Loucy (cell line): ENCODE data around the gene TAS1R1.
A peak's percentile ranks its signal among the peaks of the same experiment; 100 is the strongest.

Experiments used
- H2AFZ ChIP-seq: fragments of 200-600 bp; sonication (generic); 2 replicates; pipeline ENCODE4 v1.6.0; 2016; ENCODE audit warnings: antibody characterized with exemption, mild to moderate bottlenecking, low read length, moderate library complexity
- H3F3A ChIP-seq: fragments of 200-600 bp; 2 replicates; pipeline ENCODE4 v1.6.0; 2016; ENCODE audit warnings: antibody characterized with exemption, low read depth, mild to moderate bottlenecking
- H3K27me3 ChIP-seq: fragments of 200-600 bp; sonication (generic); 2 replicates; pipeline ENCODE4 v1.6.1; 2014; ENCODE audit warnings: low read length, mild to moderate bottlenecking; ENCODE audit not compliant: insufficient read depth, poor library complexity, severe bottlenecking
- H3K36me3 ChIP-seq: fragments of 200-600 bp; sonication (generic); 2 replicates; pipeline ENCODE4 v1.6.1; 2016; ENCODE audit warnings: low read length; ENCODE audit not compliant: insufficient read depth
- H3K4me1 ChIP-seq: fragments of 200-600 bp; sonication (generic); 2 replicates; pipeline ENCODE4 v1.5.1; 2014; ENCODE audit warnings: low read length, mild to moderate bottlenecking; ENCODE audit not compliant: insufficient read depth, poor library complexity, severe bottlenecking
- H3K4me2 ChIP-seq: fragments of 200-600 bp; sonication (generic); 2 replicates; pipeline ENCODE4 v1.6.0; 2014; ENCODE audit warnings: antibody characterized with exemption, low read length, low read depth, mild to moderate bottlenecking; ENCODE audit not compliant: poor library complexity, severe bottlenecking
- H3K4me3 ChIP-seq: fragments of 200-600 bp; sonication (generic); 2 replicates; pipeline ENCODE4 v1.5.1; 2014; ENCODE audit warnings: low read length, mild to moderate bottlenecking, mixed read lengths; ENCODE audit not compliant: poor library complexity, severe bottlenecking
- H3K79me2 ChIP-seq: fragments of 200-600 bp; sonication (generic); 2 replicates; pipeline ENCODE4 v1.6.1; 2014; ENCODE audit warnings: low read length; ENCODE audit not compliant: insufficient read depth
- H3K9ac ChIP-seq: fragments of 200-600 bp; sonication (generic); 2 replicates; pipeline ENCODE4 v1.6.0; 2014; ENCODE audit warnings: mild to moderate bottlenecking, low read depth, low read length, moderate library complexity; ENCODE audit not compliant: poor library complexity, severe bottlenecking
- H3K9me2 ChIP-seq: fragments of 200-600 bp; sonication (generic); replicated peaks from 2 replicates; pipeline ENCODE4 v1.6.1; 2016; ENCODE audit warnings: low read depth, low read length, mixed read lengths
- H3K9me3 ChIP-seq: fragments of 200-600 bp; sonication (generic); 2 replicates; pipeline ENCODE4 v1.6.1; 2014; ENCODE audit warnings: mild to moderate bottlenecking, antibody characterized with exemption, low read length, low read depth; ENCODE audit not compliant: insufficient read depth
- H4K20me1 ChIP-seq: fragments of 200-600 bp; sonication (generic); 2 replicates; pipeline ENCODE4 v1.6.0; 2014; ENCODE audit warnings: antibody characterized with exemption, low read length, mild to moderate bottlenecking; ENCODE audit not compliant: insufficient read depth, poor library complexity, severe bottlenecking
- EZH2phosphoT487 ChIP-seq: fragments of 200-600 bp; IDR thresholded peaks from 2 replicates; pipeline ENCODE4 v1.6.1; 2018; ENCODE audit warnings: antibody characterized with exemption, mild to moderate bottlenecking, moderate library complexity, borderline replicate concordance
- TF ChIP-seq, protein P1 (sequence below): fragments of 200-600 bp; sonication (generic); conservative IDR thresholded peaks from 2 replicates; pipeline ENCODE4 v1.5.1; 2014; ENCODE audit warnings: mild to moderate bottlenecking, antibody characterized with exemption, low read length

The TAS1R1 gene

DNA sequence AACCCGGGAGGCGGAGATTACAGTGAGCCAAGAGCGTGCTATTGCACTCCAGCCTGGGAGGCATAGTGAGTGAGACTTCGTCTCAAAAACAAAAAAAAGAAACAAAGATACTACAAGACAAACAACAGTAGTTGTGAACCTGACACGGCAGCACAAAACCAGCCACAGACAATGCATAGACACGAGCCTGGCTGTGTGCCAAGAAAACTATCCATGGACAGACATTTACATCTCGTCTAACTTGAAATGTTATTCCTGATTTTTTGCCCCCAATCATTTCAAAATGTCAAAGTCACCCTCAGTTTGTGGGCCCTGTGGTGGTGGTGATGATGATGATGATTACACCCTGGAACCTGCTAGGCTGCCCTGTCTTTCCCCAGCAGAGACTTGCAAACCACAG is 41.2 kb downstream of the TAS1R1 start:
- TF ChIP-seq, protein P1, sequence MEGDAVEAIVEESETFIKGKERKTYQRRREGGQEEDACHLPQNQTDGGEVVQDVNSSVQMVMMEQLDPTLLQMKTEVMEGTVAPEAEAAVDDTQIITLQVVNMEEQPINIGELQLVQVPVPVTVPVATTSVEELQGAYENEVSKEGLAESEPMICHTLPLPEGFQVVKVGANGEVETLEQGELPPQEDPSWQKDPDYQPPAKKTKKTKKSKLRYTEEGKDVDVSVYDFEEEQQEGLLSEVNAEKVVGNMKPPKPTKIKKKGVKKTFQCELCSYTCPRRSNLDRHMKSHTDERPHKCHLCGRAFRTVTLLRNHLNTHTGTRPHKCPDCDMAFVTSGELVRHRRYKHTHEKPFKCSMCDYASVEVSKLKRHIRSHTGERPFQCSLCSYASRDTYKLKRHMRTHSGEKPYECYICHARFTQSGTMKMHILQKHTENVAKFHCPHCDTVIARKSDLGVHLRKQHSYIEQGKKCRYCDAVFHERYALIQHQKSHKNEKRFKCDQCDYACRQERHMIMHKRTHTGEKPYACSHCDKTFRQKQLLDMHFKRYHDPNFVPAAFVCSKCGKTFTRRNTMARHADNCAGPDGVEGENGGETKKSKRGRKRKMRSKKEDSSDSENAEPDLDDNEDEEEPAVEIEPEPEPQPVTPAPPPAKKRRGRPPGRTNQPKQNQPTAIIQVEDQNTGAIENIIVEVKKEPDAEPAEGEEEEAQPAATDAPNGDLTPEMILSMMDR = no peak
- no peak for TF ChIP-seq EZH2phosphoT487
- H3K4me2 ChIP-seq = peak overlapping the region; percentile 41
- no peaks in the 10 kb centered on the region for H3K9me3 ChIP-seq
- H3K4me3 ChIP-seq = no peak overlapping the region
- peaks cover 57% of the 10 kb centered on the region for H3K79me2 ChIP-seq
- peaks cover 57% of the 10 kb centered on the region; the same call in 1 of the 2 replicates for H3K36me3 ChIP-seq
- H3K27me3 ChIP-seq = no peaks in the 10 kb centered on the region
- no peak overlapping the region for H2AFZ ChIP-seq
- no peak overlapping the region for H3K9ac ChIP-seq
- no peaks in the 10 kb centered on the region for H3K9me2 ChIP-seq
- no peaks in the 10 kb centered on the region for H3F3A ChIP-seq
- peaks cover 28% of the 10 kb centered on the region for H3K4me1 ChIP-seq
- H4K20me1 ChIP-seq = peaks cover 38% of the 10 kb centered on the region

DNA sequence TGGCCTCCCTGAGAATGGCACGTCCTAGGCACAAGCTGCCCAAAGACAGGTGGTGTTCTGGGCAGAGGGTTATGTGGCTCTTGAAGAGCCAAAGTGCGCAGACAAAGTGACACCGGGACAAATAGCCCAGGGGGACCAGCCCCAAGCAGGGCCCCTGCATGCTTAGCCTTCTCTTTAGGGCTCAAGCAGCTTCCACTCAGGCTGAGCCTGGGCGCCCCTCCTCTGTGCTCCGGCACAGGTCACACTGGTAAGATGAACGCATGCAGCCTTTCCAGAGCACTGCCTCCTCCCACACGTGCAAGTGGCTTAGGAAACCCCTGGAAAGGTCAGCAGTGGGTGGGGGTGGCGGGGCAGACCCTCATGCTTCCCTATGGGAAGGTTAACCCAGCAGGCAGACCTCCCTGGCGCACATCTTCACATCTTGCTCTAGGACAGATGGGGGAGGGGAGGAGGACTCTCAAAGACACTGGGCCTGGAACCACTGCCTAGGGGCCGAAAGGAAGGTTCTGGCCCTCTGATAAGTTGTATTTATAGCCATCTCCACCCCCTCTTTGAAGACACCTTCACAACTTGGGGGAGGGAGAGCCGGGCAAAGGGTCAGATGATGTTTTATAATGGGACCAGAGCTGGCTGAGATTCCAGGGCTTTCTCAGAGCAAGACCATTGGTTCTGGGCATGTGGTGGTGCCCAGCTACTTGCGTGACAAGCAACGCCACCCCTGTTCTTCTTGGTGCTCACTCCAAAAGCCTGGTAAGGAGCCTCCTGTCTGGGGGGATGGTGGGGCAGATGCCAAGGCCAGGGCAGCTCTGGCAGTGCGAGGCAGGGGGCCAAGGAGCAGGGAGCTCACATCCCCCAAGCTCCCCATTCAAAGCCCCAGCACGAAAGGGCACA is 42.0 kb downstream of the TAS1R1 start:
- no peaks in the 10 kb centered on the region for H3K27me3 ChIP-seq
- H3K9me2 ChIP-seq = no peaks in the 10 kb centered on the region
- no peaks in the 10 kb centered on the region for H3F3A ChIP-seq
- H4K20me1 ChIP-seq = peaks cover 42% of the 10 kb centered on the region
- H3K9me3 ChIP-seq = no peaks in the 10 kb centered on the region
- H2AFZ ChIP-seq = no peak overlapping the region
- TF ChIP-seq, protein P1 = no peak
- no peak for TF ChIP-seq EZH2phosphoT487
- no peak overlapping the region for H3K9ac ChIP-seq
- H3K79me2 ChIP-seq = peaks cover 65% of the 10 kb centered on the region
- peak overlapping the region; percentile 41 for H3K4me2 ChIP-seq
- peaks cover 28% of the 10 kb centered on the region for H3K4me1 ChIP-seq
- peak overlapping the region; percentile 11 for H3K4me3 ChIP-seq
- H3K36me3 ChIP-seq = peaks cover 57% of the 10 kb centered on the region; the same call in 1 of the 2 replicates

DNA sequence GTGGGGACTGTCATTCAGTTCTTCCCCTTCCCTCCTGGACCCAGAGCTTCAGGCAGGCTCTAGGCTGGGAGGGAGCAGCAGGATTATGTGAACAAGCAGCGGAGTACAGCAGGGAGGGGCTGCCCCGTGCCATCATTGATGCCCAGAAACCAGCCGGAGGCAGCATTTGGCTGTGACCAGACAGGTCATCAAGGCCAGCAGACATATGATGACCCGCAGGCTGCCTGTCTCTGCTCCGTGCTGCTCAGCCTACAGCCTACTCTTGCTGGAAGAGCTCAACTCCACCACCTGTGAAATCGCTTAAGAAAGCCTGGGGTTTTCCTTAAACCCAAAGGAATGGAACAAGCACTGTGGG is 42.6 kb downstream of the TAS1R1 start:
- Histone ChIP-seq H3K27me3 (no peaks in the 10 kb centered on the region), H3K4me3 (no peak overlapping the region), H3F3A (no peaks in the 10 kb centered on the region), H3K79me2 (peaks cover 69% of the 10 kb centered on the region), H3K9ac (no peak overlapping the region), H4K20me1 (peaks cover 42% of the 10 kb centered on the region), H3K9me3 (no peaks in the 10 kb centered on the region), H3K4me2 (peak overlapping the region; percentile 41), H3K4me1 (peaks cover 28% of the 10 kb centered on the region), H3K9me2 (no peaks in the 10 kb centered on the region), H3K36me3 (peaks cover 52% of the 10 kb centered on the region; the same call in 1 of the 2 replicates), H2AFZ (no peak overlapping the region)
- no peak for TF ChIP-seq EZH2phosphoT487
- TF ChIP-seq, protein P1 = no peak
